Activated effector memory CD4-positive, alpha-beta T cell treated with Interleukin-2 at 50 U/mL for 16 hours (primary cell): ENCODE data around the gene COL1A2.

Experiments used
- DNase-seq: peaks from one replicate; pipeline ENCODE4 v3.0.0-alpha.2; 2020

The COL1A2 gene

GRCh38 chr7:94394437-94395140, at the start of gene COL1A2:
Gene COL1A2, plus strand, starts transcription at chr7:94394895. Its CDS starts 137 bp downstream, at chr7:94395032.
- no peak for DNase-seq

- no peak for DNase-seq
Measured at GRCh38 chr7:94345907-94346306, 48.8 kb upstream of the COL1A2 start.

- DNase-seq: no peak
Measured at GRCh38 chr7:94348142-94348541, 46.6 kb upstream of the COL1A2 start.

GRCh38 chr7:94350734-94351133, 44.0 kb upstream of the COL1A2 start:
- DNase-seq: no peak

GRCh38 chr7:94351703-94352102, 43.0 kb upstream of the COL1A2 start:
- no peak for DNase-seq

- no peak for DNase-seq
Measured at GRCh38 chr7:94352887-94353286, 41.8 kb upstream of the COL1A2 start.

DNA sequence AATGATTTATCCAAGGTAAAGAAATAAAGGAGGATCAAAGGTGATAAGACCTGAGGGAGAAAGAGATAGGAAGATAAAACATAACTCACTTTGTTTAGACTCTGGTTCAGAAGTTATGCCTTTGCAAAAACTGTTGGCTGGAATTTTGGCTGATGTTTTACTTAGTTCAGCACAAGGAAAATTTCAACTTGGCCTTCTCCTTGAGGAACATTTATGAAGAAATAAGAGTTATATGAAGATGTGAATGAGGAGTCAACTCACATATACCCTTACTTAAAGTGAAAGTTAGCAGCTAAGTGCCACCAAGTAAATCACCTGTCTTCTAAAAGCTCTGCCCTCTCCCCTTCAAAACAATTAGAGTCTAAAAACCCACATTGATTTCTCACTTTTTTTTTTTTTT, 39.7 kb upstream of the COL1A2 start:
- DNase-seq: no peak

- DNase-seq: no peak
Measured at GRCh38 chr7:94355454-94355853, 39.2 kb upstream of the COL1A2 start.

DNA sequence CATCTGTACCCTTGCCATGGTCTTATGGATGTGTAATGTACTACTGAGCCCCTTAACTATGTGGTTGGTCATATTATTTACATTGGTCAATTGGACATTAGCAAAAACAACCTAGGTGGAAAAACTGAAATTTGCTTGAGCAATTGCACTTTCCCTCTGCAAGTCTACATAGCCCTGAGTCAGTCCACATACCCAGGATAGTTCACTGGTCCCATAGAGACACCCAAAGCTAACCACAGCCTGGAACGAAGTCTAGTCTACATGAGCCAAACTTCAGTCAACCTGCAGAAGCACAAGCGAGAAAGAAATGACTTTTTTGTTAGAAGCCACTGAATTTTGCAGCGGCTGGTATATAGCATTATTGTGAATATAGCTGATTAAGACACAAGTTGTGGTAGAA, 37.6 kb upstream of the COL1A2 start:
- DNase-seq: no peak

DNA sequence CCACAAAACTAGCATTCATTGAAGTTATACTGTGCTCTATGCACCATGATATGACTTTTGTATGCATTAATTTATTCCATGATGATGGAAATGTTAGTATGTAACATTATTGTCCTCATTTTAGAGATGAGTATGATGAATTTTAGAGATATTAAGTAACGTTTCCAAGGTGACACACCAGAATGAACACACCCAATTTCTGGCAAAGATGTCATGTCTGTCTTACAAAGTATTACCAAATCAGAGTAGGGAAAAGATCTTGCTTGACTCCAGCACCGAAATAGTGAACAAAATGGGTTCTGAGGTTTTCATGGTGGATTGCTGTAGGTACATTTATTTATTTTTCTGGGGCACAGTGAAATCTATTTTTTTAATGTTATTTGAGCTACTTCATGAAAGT, 33.8 kb upstream of the COL1A2 start:
- no peak for DNase-seq

DNA sequence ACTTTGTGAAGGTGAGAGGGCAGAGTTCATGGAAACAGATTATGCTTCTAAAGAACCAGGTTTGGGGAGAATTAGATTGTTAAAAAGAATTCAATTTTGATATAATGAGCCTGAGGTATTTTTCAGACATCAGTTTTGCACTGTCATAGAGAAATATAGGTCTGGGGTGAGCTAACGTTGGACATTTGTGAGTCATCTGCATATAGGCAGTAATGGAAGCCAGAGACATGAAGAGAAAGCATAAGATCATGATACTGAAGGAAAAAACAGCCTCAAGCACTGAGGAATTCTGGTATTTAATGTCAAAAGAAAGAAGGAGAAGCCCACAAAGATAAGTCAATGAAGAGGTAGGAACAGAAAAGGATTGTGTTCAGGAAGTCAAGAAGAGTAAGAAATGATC, 32.4 kb upstream of the COL1A2 start:
- DNase-seq: no peak

DNA sequence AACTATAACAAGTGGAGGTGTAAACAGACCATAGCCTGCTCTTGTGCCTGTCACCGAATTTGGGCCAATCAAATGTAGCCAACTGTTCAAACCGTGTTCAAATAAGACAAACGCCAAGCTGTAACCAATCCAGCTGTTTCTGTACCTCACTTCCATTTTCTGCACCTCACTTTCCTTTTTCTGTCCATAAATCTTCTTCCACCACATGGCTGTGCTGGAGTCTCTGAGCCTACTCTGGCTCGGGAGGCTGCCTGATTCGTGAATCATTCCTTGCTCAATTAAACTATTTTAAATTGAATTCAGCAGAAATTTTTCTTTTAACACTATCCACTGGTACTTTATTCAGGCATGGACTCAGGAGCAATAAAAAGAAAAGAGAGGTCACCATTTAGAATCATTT, 29.9 kb upstream of the COL1A2 start:
- no peak for DNase-seq

GRCh38 chr7:94366163-94366562, 28.5 kb upstream of the COL1A2 start:
- no peak for DNase-seq

GRCh38 chr7:94366832-94367231, 27.9 kb upstream of the COL1A2 start:
- no peak for DNase-seq

- DNase-seq: no peak
Measured at GRCh38 chr7:94367949-94368348, 26.7 kb upstream of the COL1A2 start.

GRCh38 chr7:94368371-94368791, 26.3 kb upstream of the COL1A2 start:
- no peak for DNase-seq

GRCh38 chr7:94374231-94374630, 20.5 kb upstream of the COL1A2 start:
- no peak for DNase-seq

GRCh38 chr7:94374721-94375566, 19.8 kb upstream of the COL1A2 start:
- no peak for DNase-seq

GRCh38 chr7:94375691-94376090, 19.0 kb upstream of the COL1A2 start:
- DNase-seq: no peak

DNA sequence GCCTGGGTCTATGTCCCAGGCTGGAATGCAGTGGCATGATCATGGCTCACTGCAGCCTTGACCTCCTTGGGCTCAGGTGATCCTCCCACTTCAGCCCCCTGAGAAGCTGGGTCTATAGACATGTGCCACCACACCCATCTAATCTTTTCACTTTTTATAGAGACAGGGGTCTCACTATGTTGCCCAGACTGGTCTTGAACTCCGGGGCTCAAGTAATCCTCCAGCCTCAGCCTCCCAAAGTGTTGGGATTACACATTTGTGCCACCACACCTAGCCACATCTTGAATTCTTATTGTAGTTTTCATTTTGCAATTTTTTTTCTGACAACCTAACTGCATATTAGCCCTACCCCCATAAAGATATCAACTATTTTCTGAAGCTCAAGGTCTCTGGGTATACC, 18.4 kb upstream of the COL1A2 start:
- no peak for DNase-seq

GRCh38 chr7:94378356-94378755, 16.3 kb upstream of the COL1A2 start:
- no peak for DNase-seq

GRCh38 chr7:94380264-94380663, 14.4 kb upstream of the COL1A2 start:
- no peak for DNase-seq

- no peak for DNase-seq
Measured at GRCh38 chr7:94382132-94382531, 12.6 kb upstream of the COL1A2 start.

- no peak for DNase-seq
Measured at GRCh38 chr7:94382746-94383145, 11.9 kb upstream of the COL1A2 start.
